Kidney epithelial cell (primary cell): ENCODE results near the gene VSX1. TPM values are rescaled to one million over a fixed set of nuclear protein-coding genes. Genes with fewer than 3 reads are reported as not detected.

ENCODE experiments used
- DNase-seq: peaks from one replicate; pipeline ENCODE4 v3.0.0-alpha.2; 2010; ENCODE audit warnings: low read depth
- H3K27me3 ChIP-seq: 2 replicates; pipeline ENCODE4 v1.6.0; 2011; ENCODE audit warnings: low read length; ENCODE audit not compliant: control insufficient read depth, insufficient read depth
- H3K36me3 ChIP-seq: 2 replicates; pipeline ENCODE4 v1.5.1; 2011; ENCODE audit warnings: low read length; ENCODE audit not compliant: control insufficient read depth, insufficient read depth
- H3K4me3 ChIP-seq: 2 replicates; pipeline ENCODE4 v1.5.1; 2011; ENCODE audit warnings: low read depth, mild to moderate bottlenecking, control low read depth, low read length
- total RNA-seq: library from RNA; depleted of rRNA; stranded (reverse); fragments of >200 nt; gene quantifications from 2 replicates; pipeline ENCODE4 v1.2.3, GENCODE V29; 2015
- TF ChIP-seq, protein P1 (sequence below): IDR thresholded peaks from 2 replicates; pipeline ENCODE4 v1.5.1; 2011; ENCODE audit warnings: mild to moderate bottlenecking, moderate library complexity, low read length, control low read depth, inconsistent platforms; ENCODE audit not compliant: insufficient read depth, poor library complexity, severe bottlenecking

The VSX1 gene
- total RNA-seq, 1 donor from 2014 or later, result not detected

DNA sequence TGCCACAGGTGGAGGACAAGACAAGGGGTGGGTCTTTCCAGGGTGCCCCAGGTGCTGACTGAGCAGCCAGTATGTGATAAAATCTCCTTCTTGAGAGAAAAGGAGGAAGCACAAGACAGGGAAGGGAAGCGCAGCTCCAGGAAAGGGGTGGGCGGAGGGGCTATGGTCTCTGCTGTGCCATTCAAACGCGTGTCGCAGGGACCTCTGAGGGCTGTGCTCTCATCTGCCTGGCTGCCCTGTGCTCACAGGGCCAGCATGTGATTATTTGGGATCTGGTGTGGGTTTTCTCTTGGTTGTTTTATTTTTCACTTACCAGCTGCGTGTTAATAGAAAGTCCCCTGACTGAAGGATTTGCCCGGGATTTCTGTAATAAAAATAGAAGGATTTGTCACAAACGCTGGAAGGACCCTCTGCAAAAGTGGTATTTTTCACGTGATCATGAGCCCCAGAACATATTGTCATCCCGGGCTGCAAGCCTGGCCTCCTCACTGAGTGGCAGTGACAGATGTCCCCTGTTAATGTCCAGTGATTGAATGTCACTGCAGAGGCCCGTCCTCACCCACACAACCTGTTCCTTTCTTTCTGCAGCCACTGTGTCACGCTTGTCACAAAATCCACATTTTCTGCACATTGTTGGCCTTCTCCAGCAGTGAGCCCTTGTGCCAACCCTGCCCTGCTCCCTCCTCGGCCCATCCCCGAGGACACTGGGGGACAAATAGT lies 35.0 kb upstream of the VSX1 start:
- no peak for DNase-seq
- Histone ChIP-seq H3K27me3 (peaks cover 2% of the 10 kb centered on the region), H3K4me3 (no peak overlapping the region), H3K36me3 (no peaks in the 10 kb centered on the region)
- TF ChIP-seq, protein P1, sequence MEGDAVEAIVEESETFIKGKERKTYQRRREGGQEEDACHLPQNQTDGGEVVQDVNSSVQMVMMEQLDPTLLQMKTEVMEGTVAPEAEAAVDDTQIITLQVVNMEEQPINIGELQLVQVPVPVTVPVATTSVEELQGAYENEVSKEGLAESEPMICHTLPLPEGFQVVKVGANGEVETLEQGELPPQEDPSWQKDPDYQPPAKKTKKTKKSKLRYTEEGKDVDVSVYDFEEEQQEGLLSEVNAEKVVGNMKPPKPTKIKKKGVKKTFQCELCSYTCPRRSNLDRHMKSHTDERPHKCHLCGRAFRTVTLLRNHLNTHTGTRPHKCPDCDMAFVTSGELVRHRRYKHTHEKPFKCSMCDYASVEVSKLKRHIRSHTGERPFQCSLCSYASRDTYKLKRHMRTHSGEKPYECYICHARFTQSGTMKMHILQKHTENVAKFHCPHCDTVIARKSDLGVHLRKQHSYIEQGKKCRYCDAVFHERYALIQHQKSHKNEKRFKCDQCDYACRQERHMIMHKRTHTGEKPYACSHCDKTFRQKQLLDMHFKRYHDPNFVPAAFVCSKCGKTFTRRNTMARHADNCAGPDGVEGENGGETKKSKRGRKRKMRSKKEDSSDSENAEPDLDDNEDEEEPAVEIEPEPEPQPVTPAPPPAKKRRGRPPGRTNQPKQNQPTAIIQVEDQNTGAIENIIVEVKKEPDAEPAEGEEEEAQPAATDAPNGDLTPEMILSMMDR, result no peak

DNA sequence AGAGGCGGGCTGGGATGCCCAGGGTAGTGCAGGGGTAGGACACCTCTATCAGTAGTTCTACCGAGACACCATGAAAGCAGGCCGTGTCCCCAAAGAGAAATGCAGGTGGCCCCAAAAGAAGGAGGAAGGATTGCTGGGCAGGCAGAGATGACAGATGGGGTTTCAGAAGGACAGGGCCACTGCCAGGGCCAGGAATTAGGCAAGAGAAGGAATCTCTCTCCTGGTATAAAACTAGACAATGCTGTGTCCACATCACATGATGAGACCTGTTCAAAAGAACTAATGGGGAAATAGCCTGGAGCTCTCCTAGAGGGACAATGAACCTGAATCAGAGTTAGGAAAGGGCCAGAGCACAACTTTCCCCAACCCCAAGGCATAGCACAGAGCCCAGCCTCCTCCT lies 21.6 kb upstream of the VSX1 start:
- H3K27me3 ChIP-seq, result no peaks in the 10 kb centered on the region
- DNase-seq, result no peak
- no peaks in the 10 kb centered on the region for H3K36me3 ChIP-seq
- TF ChIP-seq, protein P1, result no peak
- H3K4me3 ChIP-seq, result no peak overlapping the region

DNA sequence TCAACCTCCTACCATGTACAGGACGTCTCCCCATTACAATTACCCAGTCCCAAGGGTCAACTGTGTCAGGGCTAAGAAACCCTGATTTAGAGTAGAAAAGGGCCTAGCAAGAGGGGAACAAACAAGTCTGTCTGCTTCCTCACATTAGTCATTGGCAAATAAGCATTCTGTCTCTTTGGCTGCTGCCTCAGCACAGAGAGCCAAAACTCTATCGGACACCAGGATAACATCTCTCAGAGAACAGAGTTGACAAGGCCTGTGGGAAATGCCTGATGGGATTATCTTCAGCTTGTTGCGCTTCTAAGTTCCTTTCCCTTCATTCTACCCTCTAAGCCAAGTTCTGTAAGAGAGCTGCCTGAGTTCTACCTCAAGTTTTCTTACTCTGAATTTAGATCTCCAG lies 19.0 kb upstream of the VSX1 start:
- TF ChIP-seq, protein P1, result no peak
- Histone ChIP-seq H3K36me3 (no peaks in the 10 kb centered on the region), H3K4me3 (no peak overlapping the region), H3K27me3 (no peaks in the 10 kb centered on the region)
- DNase-seq, result no peak

GRCh38 chr20:25099601-25100140 lies 17.7 kb upstream of the VSX1 start:
- no peaks in the 10 kb centered on the region for H3K27me3 ChIP-seq
- DNase-seq, result no peak
- TF ChIP-seq, protein P1, result no peak
- H3K36me3 ChIP-seq, result no peaks in the 10 kb centered on the region
- no peak overlapping the region for H3K4me3 ChIP-seq

DNA sequence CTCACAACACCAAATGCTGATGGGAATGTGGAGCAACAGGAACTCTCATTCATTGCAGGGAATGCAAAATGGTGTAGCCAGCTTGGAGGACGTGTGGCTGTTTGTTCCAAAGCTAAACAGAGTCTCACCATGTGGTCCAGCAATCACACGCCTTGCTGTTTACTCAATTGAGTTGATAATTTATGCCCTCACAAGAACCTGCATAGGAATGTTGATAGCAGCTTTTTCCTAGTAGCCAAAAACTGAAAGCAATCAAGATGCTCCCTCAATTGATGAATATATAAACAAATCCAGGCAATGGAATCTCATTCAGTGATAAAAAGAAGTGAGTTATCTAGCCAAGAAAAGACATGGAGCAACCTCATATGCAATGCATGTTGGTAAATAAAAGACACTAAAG lies 15.6 kb upstream of the VSX1 start:
- Histone ChIP-seq H3K36me3 (no peaks in the 10 kb centered on the region), H3K27me3 (no peaks in the 10 kb centered on the region), H3K4me3 (no peak overlapping the region)
- no peak for DNase-seq
- TF ChIP-seq, protein P1, result no peak
